GM21390 (cell line): ENCODE results near the gene EGR1.

ENCODE experiments used
- ATAC-seq: cut with Tn5 transposase; IDR thresholded peaks from one replicate; pipeline ENCODE4 v1.9.1; 2021; ENCODE audit not compliant: unreplicated experiment

EGR1 gene

DNA sequence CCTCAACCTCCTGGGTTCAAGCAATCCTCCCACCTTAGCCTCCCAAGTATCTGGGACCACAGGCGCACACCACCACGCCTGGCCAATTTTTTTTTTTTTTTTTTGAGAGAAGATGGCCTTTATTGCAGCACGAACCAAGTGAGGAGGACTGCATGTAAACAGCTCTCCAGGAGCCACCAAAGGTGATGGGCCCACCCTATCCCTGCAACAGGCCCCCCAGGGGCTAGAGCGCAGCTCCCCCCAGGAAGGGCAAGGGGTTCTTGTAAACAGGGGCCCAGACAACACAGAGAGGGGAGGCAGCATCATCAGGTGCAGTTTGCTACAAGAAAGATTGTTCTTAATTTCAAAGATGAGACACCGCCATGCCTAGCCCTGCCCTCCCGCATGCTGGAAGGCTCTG lies 12.6 kb upstream of the EGR1 start:
- no peak for ATAC-seq

DNA sequence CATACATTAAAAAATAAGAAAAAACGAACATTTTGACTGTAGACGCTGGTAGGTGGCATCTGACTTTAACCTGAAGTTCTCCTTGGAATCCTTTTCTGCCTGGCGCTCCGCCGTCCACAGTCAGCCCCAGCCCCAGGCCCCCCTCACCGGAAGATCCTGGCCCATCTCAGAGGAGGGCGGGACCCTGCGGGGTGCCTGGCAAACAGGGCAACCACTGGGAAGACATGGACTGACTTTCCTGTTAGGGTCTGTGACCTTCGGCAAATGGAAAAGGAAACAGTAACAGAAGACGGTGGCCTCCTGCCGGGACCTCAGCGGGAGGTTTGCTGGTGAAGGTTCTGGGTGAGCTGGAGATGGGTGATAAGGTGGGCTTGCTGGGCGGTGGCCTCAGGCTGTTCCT lies 11.7 kb upstream of the EGR1 start:
- ATAC-seq = no peak

DNA sequence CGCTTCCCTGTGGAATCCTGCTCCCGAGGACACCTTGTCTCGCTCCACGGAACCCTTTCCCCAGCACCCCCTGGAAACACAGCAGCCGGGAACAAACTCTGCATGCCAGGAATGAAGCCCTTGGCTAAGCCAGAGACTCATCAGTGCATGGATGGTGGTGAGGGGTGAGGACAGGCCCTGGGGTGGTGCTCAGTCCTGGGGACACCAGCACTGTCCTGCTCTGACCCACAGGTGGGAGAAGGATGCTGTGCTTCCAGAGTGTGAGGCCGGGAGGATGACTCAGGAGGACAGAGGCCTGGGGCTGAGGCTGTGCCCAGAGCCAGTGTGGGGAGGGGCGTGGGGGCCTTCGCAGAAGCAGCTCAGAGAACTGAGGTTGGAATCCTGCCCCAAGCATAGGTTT lies 11.2 kb upstream of the EGR1 start:
- no peak for ATAC-seq

DNA sequence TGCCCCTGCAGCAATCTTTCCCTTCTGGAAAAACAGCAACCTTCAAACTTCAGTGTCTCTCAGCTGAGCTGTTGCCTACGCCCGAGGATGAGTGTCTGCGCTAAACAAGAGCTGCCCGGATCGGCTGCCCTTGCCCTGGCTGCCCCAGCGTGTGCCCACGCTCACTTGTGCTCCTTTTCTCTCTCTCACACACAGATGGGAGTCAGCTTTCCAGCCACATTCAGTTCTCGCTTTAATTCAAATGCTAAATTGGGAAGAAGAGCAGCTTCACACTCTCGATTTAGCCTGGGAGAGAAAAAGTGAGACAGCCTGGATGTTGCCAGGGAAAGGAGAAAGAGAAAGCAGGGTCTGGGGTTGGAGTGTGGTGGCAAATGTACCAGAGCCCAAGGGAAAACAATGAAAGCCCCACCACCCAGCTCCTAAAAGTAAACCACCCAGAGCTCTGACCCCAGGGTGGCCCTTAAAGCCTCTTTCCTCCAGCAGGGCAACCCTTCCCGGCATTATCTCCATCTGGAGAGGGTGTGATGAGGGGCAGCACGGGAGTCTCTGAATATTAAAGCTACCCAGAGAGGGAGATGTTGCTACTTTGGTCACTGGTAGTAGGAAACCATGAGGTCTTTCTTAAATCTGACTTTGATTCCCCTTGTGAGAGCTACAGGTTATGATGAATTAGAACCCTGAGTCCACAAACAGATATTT lies 9.9 kb upstream of the EGR1 start:
- no peak for ATAC-seq

DNA sequence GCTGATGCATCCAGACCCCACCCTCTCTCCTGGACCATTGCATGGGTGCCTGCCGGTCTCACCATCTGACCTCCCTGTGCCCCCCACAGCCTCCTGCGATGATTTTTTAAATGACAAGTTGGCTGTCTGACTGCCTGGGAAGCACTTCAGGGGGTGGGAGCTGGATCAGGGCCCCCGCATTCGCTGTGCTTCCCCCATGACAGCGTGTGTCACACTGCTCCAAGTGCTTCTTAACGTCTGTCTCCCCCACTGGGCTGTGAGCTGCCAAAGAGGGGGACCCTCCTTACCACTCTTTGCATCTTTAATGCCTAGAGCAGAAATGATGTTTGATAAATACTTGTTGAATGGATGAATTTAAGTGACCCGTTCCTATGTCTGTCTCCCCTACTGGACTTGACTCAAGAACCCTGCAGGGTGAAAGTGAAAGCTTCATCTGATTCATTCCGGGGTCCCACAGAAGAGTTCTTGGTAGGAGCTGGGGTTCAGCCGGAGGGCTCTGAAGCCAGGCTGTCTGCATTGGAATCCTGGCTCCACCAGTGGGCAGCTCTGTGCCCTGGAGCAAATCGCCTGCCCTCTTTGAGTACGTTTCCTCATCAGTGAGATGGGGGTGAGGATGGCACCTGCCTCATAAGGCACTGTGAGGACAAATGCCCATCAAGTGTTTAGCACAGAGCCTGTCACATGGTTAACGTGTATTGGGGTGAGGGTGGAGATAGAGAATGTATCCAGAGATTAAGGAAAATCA lies 7.6 kb upstream of the EGR1 start:
- ATAC-seq = no peak

DNA sequence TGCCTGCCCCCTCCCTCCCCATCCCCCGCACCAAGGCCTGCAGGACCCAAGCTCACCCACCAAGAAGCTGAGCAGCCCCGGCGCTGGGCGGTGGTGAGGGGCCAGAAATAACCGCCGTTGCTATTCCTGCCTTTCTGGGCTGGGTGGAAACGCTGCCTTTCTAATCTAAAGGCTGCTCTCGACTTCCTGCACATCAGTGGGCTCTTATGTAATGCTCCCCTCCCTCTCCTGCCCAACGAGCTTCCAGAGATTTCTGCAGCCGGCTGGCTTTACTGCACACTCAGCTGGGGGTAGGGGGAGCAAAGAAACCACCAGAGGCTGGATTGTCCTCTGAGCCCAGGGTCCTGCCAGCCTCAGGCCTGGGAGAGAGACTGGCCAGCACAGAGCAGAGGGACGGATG lies 6.9 kb upstream of the EGR1 start:
- ATAC-seq = no peak

DNA sequence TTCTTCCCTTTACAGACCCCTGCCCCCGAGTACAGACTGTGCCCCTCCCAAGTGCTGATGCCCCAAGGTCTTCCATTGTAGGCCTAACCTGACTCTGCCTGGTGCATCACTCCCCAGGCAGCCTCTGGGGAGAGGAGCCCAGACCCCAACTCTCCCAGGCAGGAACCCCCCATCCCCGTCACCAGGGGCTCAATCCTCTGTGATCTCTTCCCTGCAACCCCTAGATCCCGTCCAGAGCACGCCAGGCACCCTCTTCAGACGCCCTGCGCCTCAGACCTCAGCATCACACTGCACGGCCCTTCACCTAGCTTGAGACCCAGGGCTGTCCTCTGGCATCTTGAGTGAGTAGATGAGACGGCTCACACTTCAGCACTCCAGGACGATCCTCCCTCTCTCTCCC lies 6.4 kb upstream of the EGR1 start:
- ATAC-seq = no peak

DNA sequence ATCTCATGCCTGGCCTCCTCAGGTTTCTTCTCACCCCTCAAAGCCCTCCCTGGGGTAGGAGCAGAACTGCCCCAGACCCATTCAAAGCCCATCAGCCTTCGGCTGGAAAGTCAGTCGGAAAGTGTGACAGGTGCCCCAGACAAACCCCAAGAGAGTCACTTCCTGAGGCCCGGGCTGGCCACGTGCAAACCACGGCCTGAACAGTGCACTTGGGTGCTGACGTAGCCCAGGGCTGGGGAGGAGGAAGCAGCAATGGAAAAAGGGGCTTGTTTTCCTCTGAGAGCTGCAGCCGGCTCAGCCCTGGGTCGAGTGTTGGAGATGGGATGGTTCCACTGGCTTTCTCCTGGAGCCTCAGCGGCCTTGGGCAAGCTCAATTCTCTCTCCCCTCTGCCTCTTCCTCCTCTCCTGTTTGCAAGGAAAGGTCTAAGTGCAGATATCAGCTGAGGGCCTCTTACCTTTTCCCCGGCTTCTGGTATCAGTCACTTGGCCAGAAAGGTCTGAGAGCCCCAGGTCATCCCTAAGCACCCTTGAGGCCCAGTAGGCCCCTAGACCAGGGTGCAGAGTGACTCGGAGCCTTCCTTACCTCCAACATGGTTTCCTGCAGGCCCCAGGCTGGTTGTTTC lies 5.9 kb upstream of the EGR1 start:
- ATAC-seq = no peak

DNA sequence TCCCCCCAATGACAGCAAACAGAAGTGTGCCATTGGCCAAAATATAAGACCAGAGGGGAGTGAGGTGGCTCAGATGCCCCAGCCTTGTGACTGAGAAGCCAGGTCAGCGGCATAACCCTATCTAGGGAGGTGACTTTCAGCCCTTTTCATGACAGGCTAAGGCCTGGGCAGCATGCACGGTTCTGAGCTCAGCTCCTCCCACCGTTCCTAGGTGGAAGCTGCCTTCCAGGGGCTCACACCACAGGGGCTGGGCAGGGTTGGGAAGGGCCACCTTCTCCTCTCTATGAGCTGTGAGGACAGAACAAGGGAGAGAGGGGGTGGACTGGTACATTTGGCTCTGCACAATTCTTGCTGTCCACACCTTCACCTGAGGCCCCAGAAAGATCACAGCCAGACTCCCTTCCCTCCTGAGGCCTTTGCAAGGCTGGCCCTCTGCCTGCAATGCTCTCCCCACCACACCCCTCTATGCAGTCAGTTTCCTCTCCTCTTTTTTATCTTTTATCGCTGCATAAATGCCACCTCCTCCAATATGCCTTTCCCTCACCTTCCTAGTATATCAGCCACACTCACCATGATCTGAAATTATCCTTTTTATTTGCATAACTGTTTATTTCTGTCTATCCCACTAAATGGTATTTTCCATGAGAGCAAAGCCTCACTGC lies 5.1 kb upstream of the EGR1 start:
- ATAC-seq = no peak

DNA sequence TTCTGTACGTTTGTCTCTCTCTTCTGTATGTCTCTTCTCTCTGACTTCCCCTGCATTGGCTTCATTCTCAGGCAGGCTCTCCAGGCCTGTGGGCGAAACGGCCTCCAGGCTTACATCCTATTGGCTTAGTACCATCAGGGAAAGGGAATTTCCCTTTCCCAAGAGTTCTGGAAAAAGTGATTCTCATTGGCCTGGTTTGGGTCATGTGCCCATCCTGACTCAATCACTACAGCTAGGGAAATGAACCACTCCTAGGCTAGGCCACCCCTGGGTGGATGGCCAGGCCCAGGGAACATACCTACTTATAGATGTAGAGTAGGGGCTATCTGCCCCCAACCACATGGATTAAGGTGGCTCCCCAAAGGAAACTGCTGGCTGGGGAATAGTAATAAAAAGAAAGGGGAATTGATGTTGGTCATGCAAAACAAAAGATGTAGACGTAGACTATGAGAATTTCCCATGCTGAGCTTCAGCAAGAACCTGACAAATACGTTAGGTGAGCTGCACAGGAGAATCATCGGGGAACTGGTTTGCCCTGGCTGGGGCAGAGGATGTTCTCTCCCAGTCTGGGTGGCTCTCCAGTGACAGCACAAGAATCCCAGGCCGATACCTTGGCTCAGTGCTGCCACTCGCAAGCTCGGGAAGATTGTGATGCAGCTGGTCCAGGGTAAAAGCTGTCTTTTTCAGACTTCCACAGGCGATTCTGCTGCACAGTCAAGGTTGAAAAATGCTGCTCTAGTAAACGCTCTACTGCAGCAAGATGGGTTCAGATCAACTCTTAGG lies 3.7 kb upstream of the EGR1 start:
- ATAC-seq = no peak

DNA sequence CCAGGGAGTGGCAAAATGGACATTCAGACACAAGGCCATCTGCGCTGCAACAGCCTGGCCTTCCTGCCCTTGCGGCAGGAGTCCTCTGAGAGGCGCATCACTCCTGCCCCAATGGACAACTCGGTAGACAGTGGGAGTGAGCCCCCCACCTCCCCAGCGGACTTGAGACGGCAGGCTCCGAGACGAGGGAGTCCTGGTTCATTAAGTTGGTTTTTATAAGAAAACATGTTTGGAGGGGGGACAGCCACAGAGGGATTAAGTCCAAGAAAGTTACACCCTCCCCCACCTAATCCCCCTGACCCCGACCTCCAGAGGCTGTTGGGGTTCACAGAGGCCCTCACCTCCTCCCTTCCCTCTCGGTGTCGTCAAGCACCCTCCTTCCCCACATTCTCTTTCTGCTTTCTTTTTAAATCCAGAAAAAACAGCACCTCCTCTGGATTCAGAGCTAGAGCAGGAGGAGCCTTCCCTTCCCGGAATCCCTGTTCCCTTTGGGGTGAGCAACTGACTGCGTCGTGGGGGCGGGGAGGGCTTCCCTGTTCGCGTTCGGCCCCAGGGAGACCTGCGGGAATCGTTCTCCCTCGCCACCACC lies 1.8 kb upstream of the EGR1 start:
- no peak for ATAC-seq

DNA sequence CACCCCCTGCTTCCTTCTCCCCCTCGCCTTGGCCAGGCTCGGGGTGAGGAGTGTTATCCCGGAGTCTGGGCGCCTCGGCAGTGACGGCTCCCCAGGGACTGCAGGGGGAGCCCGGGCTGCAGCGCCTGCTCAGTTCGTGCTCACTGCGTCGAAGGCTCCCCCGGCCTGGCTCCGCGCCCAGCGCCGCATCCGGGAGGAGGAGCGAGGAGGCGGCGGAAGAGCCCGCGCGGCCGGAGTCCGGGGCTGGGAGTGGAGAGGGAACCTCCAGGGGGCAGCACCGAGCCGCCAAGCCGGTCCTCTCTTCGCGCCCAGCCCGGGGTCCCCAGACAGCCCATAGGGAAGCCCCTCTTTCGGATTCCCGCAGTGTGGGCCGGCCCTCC lies 1.3 kb upstream of the EGR1 start:
- ATAC-seq = peak; percentile 53

DNA sequence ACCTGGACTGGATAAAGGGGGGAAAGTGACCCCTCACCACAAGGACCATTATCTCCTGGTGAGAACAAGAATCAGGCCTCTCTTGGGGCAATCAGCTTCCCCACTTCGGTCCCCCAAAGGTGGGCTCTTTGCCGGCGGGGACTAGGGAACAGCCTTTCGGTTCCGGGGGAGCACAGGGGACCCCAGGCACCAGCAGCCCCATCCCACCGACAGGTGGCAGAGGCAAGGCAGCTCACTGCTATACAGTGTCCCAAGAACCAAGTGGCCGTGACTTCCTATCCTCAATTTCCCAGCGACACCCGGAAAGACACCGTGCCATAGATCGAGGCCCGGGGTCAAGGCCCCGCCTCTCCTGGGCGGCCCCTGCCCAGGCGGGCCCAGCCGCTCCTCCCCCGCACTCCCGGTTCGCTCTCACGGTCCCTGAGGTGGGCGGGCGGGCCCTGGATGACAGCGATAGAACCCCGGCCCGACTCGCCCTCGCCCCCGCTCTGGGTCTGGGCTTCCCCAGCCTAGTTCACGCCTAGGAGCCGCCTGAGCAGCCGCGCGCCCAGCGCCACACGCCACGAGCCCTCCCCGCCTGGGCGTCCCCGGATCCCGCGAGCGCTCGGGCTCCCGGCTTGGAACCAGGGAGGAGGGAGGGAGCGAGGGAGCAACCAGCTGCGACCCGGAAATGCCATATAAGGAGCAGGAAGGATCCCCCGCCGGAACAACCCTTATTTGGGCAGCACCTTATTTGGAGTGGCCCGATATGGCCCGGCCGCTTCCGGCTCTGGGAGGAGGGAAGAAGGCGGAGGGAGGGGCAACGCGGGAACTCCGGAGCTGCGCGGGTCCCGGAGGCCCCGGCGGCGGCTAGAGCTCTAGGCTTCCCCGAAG lies 655 bp upstream of the EGR1 start:
- peak; percentile 74 for ATAC-seq

DNA sequence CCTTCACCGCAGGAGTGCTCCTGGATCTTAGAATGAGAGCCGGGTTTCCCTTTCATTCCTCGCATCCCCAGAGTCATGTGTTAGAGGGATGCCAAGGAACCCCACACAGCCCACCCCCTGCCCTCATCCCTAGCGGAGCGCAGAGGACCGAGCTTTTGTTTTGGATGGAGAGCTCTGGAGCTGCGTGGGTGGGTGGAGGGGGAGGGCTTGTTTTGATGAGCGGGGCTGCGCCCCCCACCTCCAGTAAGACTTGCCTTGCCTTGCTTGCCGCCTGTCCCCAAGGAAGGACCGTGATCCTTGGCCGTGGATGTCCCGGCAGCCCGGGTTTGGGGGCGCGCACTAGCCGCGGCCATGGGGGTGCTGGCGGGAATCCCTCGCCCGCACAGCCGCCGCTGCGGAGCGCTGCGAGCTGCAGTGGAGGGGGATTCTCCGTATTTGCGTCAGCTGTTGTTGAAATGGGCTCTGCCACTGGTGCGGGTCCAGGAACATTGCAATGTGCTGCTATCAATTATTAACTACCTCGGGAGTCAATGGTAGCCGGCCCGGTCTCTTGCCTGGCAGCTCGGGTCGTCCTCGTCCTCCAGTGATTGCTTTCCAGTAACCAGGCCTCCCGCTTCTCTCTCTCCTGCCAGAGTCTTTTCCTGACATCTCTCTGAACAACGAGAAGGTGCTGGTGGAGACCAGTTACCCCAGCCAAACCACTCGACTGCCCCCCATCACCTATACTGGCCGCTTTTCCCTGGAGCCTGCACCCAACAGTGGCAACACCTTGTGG lies 1.0 kb downstream of the EGR1 start:
- no peak for ATAC-seq

DNA sequence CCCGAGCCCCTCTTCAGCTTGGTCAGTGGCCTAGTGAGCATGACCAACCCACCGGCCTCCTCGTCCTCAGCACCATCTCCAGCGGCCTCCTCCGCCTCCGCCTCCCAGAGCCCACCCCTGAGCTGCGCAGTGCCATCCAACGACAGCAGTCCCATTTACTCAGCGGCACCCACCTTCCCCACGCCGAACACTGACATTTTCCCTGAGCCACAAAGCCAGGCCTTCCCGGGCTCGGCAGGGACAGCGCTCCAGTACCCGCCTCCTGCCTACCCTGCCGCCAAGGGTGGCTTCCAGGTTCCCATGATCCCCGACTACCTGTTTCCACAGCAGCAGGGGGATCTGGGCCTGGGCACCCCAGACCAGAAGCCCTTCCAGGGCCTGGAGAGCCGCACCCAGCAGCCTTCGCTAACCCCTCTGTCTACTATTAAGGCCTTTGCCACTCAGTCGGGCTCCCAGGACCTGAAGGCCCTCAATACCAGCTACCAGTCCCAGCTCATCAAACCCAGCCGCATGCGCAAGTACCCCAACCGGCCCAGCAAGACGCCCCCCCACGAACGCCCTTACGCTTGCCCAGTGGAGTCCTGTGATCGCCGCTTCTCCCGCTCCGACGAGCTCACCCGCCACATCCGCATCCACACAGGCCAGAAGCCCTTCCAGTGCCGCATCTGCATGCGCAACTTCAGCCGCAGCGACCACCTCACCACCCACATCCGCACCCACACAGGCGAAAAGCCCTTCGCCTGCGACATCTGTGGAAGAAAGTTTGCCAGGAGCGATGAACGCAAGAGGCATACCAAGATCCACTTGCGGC lies 1.8 kb downstream of the EGR1 start:
- no peak for ATAC-seq

DNA sequence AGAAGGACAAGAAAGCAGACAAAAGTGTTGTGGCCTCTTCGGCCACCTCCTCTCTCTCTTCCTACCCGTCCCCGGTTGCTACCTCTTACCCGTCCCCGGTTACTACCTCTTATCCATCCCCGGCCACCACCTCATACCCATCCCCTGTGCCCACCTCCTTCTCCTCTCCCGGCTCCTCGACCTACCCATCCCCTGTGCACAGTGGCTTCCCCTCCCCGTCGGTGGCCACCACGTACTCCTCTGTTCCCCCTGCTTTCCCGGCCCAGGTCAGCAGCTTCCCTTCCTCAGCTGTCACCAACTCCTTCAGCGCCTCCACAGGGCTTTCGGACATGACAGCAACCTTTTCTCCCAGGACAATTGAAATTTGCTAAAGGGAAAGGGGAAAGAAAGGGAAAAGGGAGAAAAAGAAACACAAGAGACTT lies 2.4 kb downstream of the EGR1 start:
- no peak for ATAC-seq

DNA sequence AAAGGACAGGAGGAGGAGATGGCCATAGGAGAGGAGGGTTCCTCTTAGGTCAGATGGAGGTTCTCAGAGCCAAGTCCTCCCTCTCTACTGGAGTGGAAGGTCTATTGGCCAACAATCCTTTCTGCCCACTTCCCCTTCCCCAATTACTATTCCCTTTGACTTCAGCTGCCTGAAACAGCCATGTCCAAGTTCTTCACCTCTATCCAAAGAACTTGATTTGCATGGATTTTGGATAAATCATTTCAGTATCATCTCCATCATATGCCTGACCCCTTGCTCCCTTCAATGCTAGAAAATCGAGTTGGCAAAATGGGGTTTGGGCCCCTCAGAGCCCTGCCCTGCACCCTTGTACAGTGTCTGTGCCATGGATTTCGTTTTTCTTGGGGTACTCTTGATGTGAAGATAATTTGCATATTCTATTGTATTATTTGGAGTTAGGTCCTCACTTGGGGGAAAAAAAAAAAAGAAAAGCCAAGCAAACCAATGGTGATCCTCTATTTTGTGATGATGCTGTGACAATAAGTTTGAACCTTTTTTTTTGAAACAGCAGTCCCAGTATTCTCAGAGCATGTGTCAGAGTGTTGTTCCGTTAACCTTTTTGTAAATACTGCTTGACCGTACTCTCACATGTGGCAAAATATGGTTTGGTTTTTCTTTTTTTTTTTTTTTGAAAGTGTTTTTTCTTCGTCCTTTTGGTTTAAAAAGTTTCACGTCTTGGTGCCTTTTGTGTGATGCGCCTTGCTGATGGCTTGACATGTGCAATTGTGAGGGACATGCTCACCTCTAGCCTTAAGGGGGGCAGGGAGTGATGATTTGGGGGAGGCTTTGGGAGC lies 3.1 kb downstream of the EGR1 start:
- ATAC-seq = no peak
